Naive thymus-derived CD8-positive, alpha-beta T cell (primary cell): ENCODE measurements around the gene TXN2. TPM values are rescaled to one million over a fixed set of nuclear protein-coding genes. Genes with fewer than 3 reads are reported as not detected.

ENCODE experiments used
- ATAC-seq, 2 donors: fragments of 150-1000 bp; cut with Tn5 transposase in 1 of 2; sonication (Bioruptor Pico), chemical (Tn5 transposase) in 1 of 2; 1 replicate in 1 of 2; 2 replicates in 1 of 2; pipeline ENCODE4 v1.10.0; 2021; ENCODE audit warnings: mild to moderate bottlenecking in 2 of 2, moderate library complexity in 2 of 2
- POLR2A ChIA-PET: fragments of 350-600 bp; sonication (Branson Sonifier 250); formaldehyde crosslinking; loops from one replicate; lab custom pipeline; 2021; ENCODE audit warnings: antibody characterized with exemption; lab: Charles Lee
- DNase-seq, 10 donors: peaks; one replicate each; pipeline versions ENCODE4 v3.0.0 to v3.0.0-alpha.2; 2020 to 2022
- H3K27ac Mint-ChIP-seq, 10 donors: one replicate each; pipeline ENCODE4 v1.8.0; 2020 to 2022; ENCODE audit warnings: mild to moderate bottlenecking in 10 of 10, mixed read lengths in 10 of 10, moderate library complexity in 4 of 10, inconsistent platforms in 1 of 10
- H3K27me3 Mint-ChIP-seq, 5 donors: one replicate each; pipeline ENCODE4 v1.8.0; 2021 to 2022; ENCODE audit warnings: mixed read lengths in 5 of 5
- H3K36me3 Mint-ChIP-seq, 3 donors: one replicate each; pipeline ENCODE4 v1.8.0; 2020 to 2022; ENCODE audit warnings: mixed read lengths in 3 of 3, mild to moderate bottlenecking in 2 of 3, inconsistent platforms in 1 of 3
- H3K4me1 Mint-ChIP-seq, 4 donors: one replicate each; pipeline ENCODE4 v1.8.0; 2021 to 2022; ENCODE audit warnings: mixed read lengths in 4 of 4
- H3K4me3 Mint-ChIP-seq, 10 donors: one replicate each; pipeline ENCODE4 v1.8.0; 2020 to 2022; ENCODE audit warnings: mild to moderate bottlenecking in 10 of 10, mixed read lengths in 10 of 10, moderate library complexity in 6 of 10, inconsistent platforms in 1 of 10
- H3K9me3 Mint-ChIP-seq, 9 donors: one replicate each; pipeline ENCODE4 v1.8.0; 2020 to 2022; ENCODE audit warnings: mixed read lengths in 9 of 9, mild to moderate bottlenecking in 3 of 9, inconsistent platforms in 1 of 9, moderate library complexity in 1 of 9
- polyA plus RNA-seq, 3 donors: library from polyadenylated mRNA; unstranded; fragments of 300-500 nt; fragmentation: Illumina TruSeq; gene quantifications; one replicate each; pipeline ENCODE4 v1.2.3, GENCODE V29; 2021
- total RNA-seq, 8 experiments: library from RNA in 2 of 8; stranded (reverse) in 2 of 8; gene quantifications; one replicate each; pipeline ENCODE4 v1.2.3 and lab custom pipeline; 2021 to 2026

TXN2 gene
- total and polyA plus RNA-seq, 5 experiments from 2014 or later = 40.8 to 158 (median 145) TPM

GRCh38 chr22:36478966-36479365 lies 2.5 kb downstream of the TXN2 start:
- no peaks in the 10 kb centered on the region for H3K9me3 Mint-ChIP-seq
- H3K27me3 Mint-ChIP-seq = no peaks in the 10 kb centered on the region
- DNase-seq (no peak), ATAC-seq (no peak)
- H3K36me3 Mint-ChIP-seq = peaks cover 0 to 64% (median 18%) of the 10 kb centered on the region in 3 donors
- peaks cover 14 to 33% (median 20%) of the 10 kb centered on the region in 4 donors for H3K4me1 Mint-ChIP-seq
- POLR2A ChIA-PET = no interaction called here
- peak overlapping the region in 2 of 10 donors; percentile 16 to 53 for H3K27ac Mint-ChIP-seq
- peak overlapping the region in 1 of 10 donors; percentile 36 for H3K4me3 Mint-ChIP-seq

GRCh38 chr22:36475341-36475740 lies 6.1 kb downstream of the TXN2 start:
- Mint-ChIP-seq H3K4me3 (no peak overlapping the region), H3K36me3 (peaks cover 0 to 84% (median 25%) of the 10 kb centered on the region in 3 donors), H3K4me1 (peaks cover 1 to 27% (median 7%) of the 10 kb centered on the region in 4 donors), H3K27me3 (no peaks in the 10 kb centered on the region), H3K27ac (peak overlapping the region in 3 of 10 donors; percentile 6 to 85 (median 20)), H3K9me3 (no peaks in the 10 kb centered on the region)
- no peak for DNase-seq
- POLR2A ChIA-PET = no interaction called here
- ATAC-seq = no peak

GRCh38 chr22:36472689-36473088 lies 8.8 kb downstream of the TXN2 start:
- Mint-ChIP-seq H3K4me3 (no peak overlapping the region), H3K9me3 (no peaks in the 10 kb centered on the region), H3K27ac (peak overlapping the region in 3 of 10 donors; percentile 2 to 43 (median 18)), H3K27me3 (no peaks in the 10 kb centered on the region), H3K4me1 (peaks cover 3 to 24% (median 13%) of the 10 kb centered on the region in 4 donors), H3K36me3 (peaks cover 0 to 66% (median 25%) of the 10 kb centered on the region in 3 donors)
- DNase-seq (no peak), ATAC-seq (no peak)
- POLR2A ChIA-PET = interaction anchor here (0.6 to 0.9 kb wide), 2 partner anchors 87 to 125 kb away, joined by 4 read pairs; no protein-coding TSS in a partner anchor

GRCh38 chr22:36471341-36471821 lies 10.1 kb downstream of the TXN2 start:
- POLR2A ChIA-PET = interaction anchor here (1.1 to 4.1 kb wide), 6 partner anchors 10 to 170 kb away, joined by 3 to 28 read pairs (median 8); partner anchors contain the start of gene TXN2
- Mint-ChIP-seq H3K27me3 (no peaks in the 10 kb centered on the region), H3K4me3 (no peak overlapping the region), H3K9me3 (no peaks in the 10 kb centered on the region), H3K36me3 (peaks cover 0 to 60% (median 19%) of the 10 kb centered on the region in 3 donors), H3K4me1 (peaks cover 8 to 30% (median 22%) of the 10 kb centered on the region in 4 donors), H3K27ac (peak overlapping the region in 2 of 10 donors; percentile 22 to 31)
- no peak for ATAC-seq
- DNase-seq = no peak

- no peak overlapping the region for H3K4me3 Mint-ChIP-seq
- POLR2A ChIA-PET = interaction anchor here (1.1 to 4.1 kb wide), 6 partner anchors 11 to 170 kb away, joined by 3 to 28 read pairs (median 8); partner anchors contain the start of gene TXN2
- H3K27ac Mint-ChIP-seq = peak overlapping the region in 2 of 10 donors; percentile 21 to 54
- no peaks in the 10 kb centered on the region for H3K9me3 Mint-ChIP-seq
- ATAC-seq = no peak
- H3K36me3 Mint-ChIP-seq = peaks cover 0 to 58% (median 17%) of the 10 kb centered on the region in 3 donors
- H3K27me3 Mint-ChIP-seq = no peaks in the 10 kb centered on the region
- no peak for DNase-seq
- H3K4me1 Mint-ChIP-seq = peaks cover 8 to 34% (median 24%) of the 10 kb centered on the region in 4 donors
These were observed 10.5 kb downstream of the TXN2 start for GRCh38 chr22:36470994-36471331.

- H3K4me3 Mint-ChIP-seq = no peak overlapping the region
These were observed 11.1 kb downstream of the TXN2 start for GRCh38 chr22:36470162-36470993.

GRCh38 chr22:36469094-36469710 lies 12.2 kb downstream of the TXN2 start:
- POLR2A ChIA-PET = interaction anchor here (0.8 to 4.1 kb wide), 6 partner anchors 33 to 168 kb away, joined by 3 to 28 read pairs (median 4); no protein-coding TSS in a partner anchor
- no peaks in the 10 kb centered on the region for H3K9me3 Mint-ChIP-seq
- no peaks in the 10 kb centered on the region for H3K27me3 Mint-ChIP-seq
- peak overlapping the region in 3 of 10 donors; percentile 73 to 91 (median 87) for H3K27ac Mint-ChIP-seq
- H3K4me3 Mint-ChIP-seq = no peak overlapping the region
- H3K4me1 Mint-ChIP-seq = peaks cover 9 to 40% (median 25%) of the 10 kb centered on the region in 4 donors
- H3K36me3 Mint-ChIP-seq = peaks cover 0 to 42% (median 7%) of the 10 kb centered on the region in 3 donors
- DNase-seq (no peak), ATAC-seq (no peak)

More at GRCh38 chr22:36470162-36470993, 11.1 kb downstream of the TXN2 start:
- peak; percentile 98 for ATAC-seq
- H3K27me3 Mint-ChIP-seq = no peaks in the 10 kb centered on the region
- DNase-seq = peak; percentile 59 to 92 (median 84)
- H3K4me1 Mint-ChIP-seq = peaks cover 8 to 39% (median 25%) of the 10 kb centered on the region in 4 donors
- peak overlapping the region; percentile 29 to 91 (median 84) for H3K27ac Mint-ChIP-seq
- H3K9me3 Mint-ChIP-seq = no peaks in the 10 kb centered on the region
- POLR2A ChIA-PET = interaction anchor here (0.6 to 4.1 kb wide), 15 partner anchors 9 to 169 kb away, joined by 3 to 28 read pairs (median 3); partner anchors contain the start of genes EIF3D, MYH9 and TXN2
- peaks cover 0 to 53% (median 12%) of the 10 kb centered on the region in 3 donors for H3K36me3 Mint-ChIP-seq

GRCh38 chr22:36467946-36468345 lies 13.5 kb downstream of the TXN2 start:
- Mint-ChIP-seq H3K4me3 (no peak overlapping the region), H3K9me3 (no peaks in the 10 kb centered on the region), H3K27ac (peak overlapping the region in 4 of 10 donors; percentile 14 to 51 (median 30)), H3K36me3 (peaks cover 0 to 34% (median 7%) of the 10 kb centered on the region in 3 donors), H3K4me1 (peaks cover 9 to 40% (median 25%) of the 10 kb centered on the region in 4 donors), H3K27me3 (no peaks in the 10 kb centered on the region)
- POLR2A ChIA-PET = interaction anchor here (1.5 to 4.1 kb wide), 3 partner anchors 58 to 167 kb away, joined by 4 to 28 read pairs (median 4); no protein-coding TSS in a partner anchor
- DNase-seq = no peak
- ATAC-seq = no peak

- Mint-ChIP-seq H3K27me3 (no peaks in the 10 kb centered on the region), H3K9me3 (no peaks in the 10 kb centered on the region), H3K4me3 (peak overlapping the region in 2 of 10 donors; percentile 29 to 39), H3K27ac (peak overlapping the region; percentile 44 to 83 (median 66)), H3K4me1 (peaks cover 9 to 41% (median 25%) of the 10 kb centered on the region in 4 donors), H3K36me3 (peaks cover 0 to 27% (median 3%) of the 10 kb centered on the region in 3 donors)
- ATAC-seq (no peak), DNase-seq (no peak)
- POLR2A ChIA-PET = interaction anchor here (1.0 to 4.1 kb wide), 5 partner anchors 12 to 166 kb away, joined by 3 to 28 read pairs (median 4); no protein-coding TSS in a partner anchor
These were observed 14.2 kb downstream of the TXN2 start for GRCh38 chr22:36467042-36467810.

GRCh38 chr22:36466258-36466657 lies 15.2 kb downstream of the TXN2 start:
- H3K4me1 Mint-ChIP-seq = peaks cover 9 to 39% (median 25%) of the 10 kb centered on the region in 4 donors
- no peak for ATAC-seq
- POLR2A ChIA-PET = interaction anchor here (0.7 to 1.9 kb wide), 4 partner anchors 11 to 107 kb away, joined by 3 to 6 read pairs (median 4); no protein-coding TSS in a partner anchor
- H3K27ac Mint-ChIP-seq = peak overlapping the region in 6 of 10 donors; percentile 7 to 83 (median 76)
- no peak for DNase-seq
- no peaks in the 10 kb centered on the region for H3K27me3 Mint-ChIP-seq
- peaks cover 0 to 18% (median 0%) of the 10 kb centered on the region in 3 donors for H3K36me3 Mint-ChIP-seq
- no peak overlapping the region for H3K4me3 Mint-ChIP-seq
- no peaks in the 10 kb centered on the region for H3K9me3 Mint-ChIP-seq

- H3K27ac Mint-ChIP-seq = peak overlapping the region in 5 of 10 donors; percentile 25 to 77 (median 55)
- POLR2A ChIA-PET = interaction anchor here (0.7 to 1.9 kb wide), 2 partner anchors 10 to 84 kb away, joined by 3 to 6 read pairs; no protein-coding TSS in a partner anchor
These were observed 16.0 kb downstream of the TXN2 start for GRCh38 chr22:36465232-36466021.

More at GRCh38 chr22:36465232-36466021, 16.0 kb downstream of the TXN2 start:
- H3K9me3 Mint-ChIP-seq = no peaks in the 10 kb centered on the region
- ATAC-seq (no peak), DNase-seq (no peak)
- no peak overlapping the region for H3K4me3 Mint-ChIP-seq
- H3K27me3 Mint-ChIP-seq = no peaks in the 10 kb centered on the region
- H3K4me1 Mint-ChIP-seq = peaks cover 9 to 34% (median 22%) of the 10 kb centered on the region in 4 donors
- peaks cover 0 to 15% (median 0%) of the 10 kb centered on the region in 3 donors for H3K36me3 Mint-ChIP-seq
